GM13977 (cell line): Measurements from ENCODE around the gene FAM117B.

Experiments
- DNase-seq: peaks from one replicate; pipeline ENCODE4 v3.0.0; 2012; ENCODE audit warnings: low spot score
- CTCF ChIP-seq: IDR thresholded peaks from 2 replicates; pipeline ENCODE4 v1.5.1; 2012; ENCODE audit warnings: mild to moderate bottlenecking, control low read depth; ENCODE audit not compliant: insufficient read depth; ENCODE audit errors: extremely low read depth, missing control alignments
- in situ Hi-C: fragments of 300-500 bp; cut with MboI; formaldehyde crosslinking; loops from one replicate; pipeline ENCODE4 v1.12.0; 2022; ENCODE audit warnings: low sequenced_read_pairs, low pct_unique_long_range_greater_than_20kb, mixed read lengths, inconsistent platforms; ENCODE audit not compliant: unreplicated experiment

The FAM117B gene

GRCh38 chr2:202750763-202751427, 116.1 kb downstream of the FAM117B start:
- DNase-seq: no peak
- in situ Hi-C loops: no loop called here
- TF ChIP-seq CTCF: no peak

DNA sequence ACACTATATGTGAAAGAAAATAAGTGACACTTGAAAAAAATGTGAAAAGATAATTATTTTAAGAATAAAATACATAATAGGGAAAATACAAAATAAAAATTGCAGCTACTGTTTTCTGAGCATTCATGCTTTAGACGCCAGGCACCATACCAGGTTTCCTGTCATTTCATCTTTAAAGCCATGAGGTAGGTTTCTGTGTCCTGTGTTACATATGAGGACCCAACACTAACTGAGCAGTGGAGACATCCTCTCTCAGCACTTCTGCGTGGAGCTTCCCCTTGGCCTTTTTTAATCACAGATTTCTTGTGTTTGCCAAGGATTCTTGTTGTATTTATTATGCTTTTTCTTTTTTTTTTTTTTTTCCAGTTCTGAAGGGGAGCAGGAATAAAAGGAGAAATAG, 117.3 kb downstream of the FAM117B start:
- in situ Hi-C loops: no loop called here

DNA sequence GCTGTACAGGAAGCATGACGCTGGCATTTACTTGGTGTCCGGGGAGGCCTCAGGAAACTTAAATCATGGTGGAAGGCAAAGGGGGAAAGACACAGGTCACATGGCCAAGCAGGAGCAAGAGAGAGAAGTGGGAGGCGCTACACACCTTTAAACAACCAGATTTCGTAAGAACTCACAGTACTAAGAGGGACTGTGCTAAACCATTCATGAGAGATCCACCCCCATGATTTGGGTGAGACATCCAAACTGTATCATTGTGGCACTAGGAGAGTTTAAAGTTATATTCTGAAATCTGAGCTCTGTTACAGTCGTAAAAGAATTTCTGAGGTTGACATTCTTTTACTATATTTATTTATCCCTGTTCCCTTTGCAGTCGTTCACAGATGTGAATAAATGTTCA, 120.2 kb downstream of the FAM117B start:
- DNase-seq: no peak
- in situ Hi-C loops: no loop called here
- TF ChIP-seq CTCF: no peak

More for the DNA sequence above, 117.3 kb downstream of the FAM117B start:
- no peak for DNase-seq
- no peak for TF ChIP-seq CTCF

DNA sequence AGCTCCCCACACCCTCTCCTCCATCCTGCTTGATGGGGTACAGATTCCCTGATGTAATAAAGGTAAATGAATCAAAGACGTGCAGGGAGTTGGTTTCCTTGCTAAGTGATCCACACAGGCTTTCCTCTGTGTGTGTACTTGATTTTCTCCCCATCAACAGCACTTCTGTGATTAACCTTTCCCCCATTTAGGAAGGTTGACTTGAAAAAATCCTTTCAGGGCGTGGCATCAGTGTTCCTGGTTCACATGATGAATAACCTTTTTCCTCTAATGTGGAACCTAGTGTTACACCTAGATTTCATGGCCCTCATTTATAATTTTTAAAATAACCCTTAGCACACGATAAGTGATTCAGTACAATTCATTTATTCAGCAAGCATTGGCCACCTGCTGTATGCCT, 121.8 kb downstream of the FAM117B start:
- no peak for TF ChIP-seq CTCF
- no peak for DNase-seq
- in situ Hi-C loops: no loop called here

GRCh38 chr2:202757339-202757738, 122.6 kb downstream of the FAM117B start:
- TF ChIP-seq CTCF: no peak
- DNase-seq: no peak
- in situ Hi-C loops: no loop called here

- no peak for TF ChIP-seq CTCF
- in situ Hi-C loops: no loop called here
Measured at GRCh38 chr2:202758128-202758527, 123.4 kb downstream of the FAM117B start.

DNA sequence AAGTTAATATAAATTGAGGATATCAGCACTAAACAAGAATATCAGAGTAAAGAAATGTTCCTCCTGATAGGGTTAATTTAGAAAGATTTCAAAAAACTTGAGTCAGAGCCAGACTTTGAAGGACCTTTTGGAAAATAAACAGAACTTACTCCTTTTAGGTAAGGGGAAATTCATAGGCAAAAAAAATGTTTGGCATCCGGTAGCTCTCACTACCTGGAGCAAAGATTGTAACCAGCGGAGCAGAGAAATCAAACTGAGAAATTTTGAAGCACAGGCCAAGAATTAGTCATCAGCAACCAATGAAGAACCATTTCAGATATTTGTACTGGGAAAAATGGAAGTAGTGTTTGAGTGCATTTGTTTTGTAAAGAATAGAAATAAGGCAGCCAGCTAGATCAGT, 123.8 kb downstream of the FAM117B start:
- no peak for DNase-seq
- in situ Hi-C loops: no loop called here
- no peak for TF ChIP-seq CTCF

More at GRCh38 chr2:202758128-202758527, 123.4 kb downstream of the FAM117B start:
- DNase-seq: no peak
